SKM-1 (cell line): ENCODE measurements around the gene PSMG1.
"Not testable (repeated sequence)": the region's sequence is repeated elsewhere in the genome, so short reads cannot be mapped to it uniquely, and the experiment has no call there.

Source experiments
- DNase-seq: peaks from one replicate; lab custom pipeline; 2025; ENCODE audit not compliant: unreplicated experiment; lab: John Stamatoyannopoulos, UW

PSMG1 gene

GRCh38 chr21:39157241-39157640, 26.0 kb downstream of the PSMG1 start:
- DNase-seq, result not testable (repeated sequence)

GRCh38 chr21:39156024-39156423, 27.2 kb downstream of the PSMG1 start:
- DNase-seq, result no peak

GRCh38 chr21:39155578-39155977, 27.7 kb downstream of the PSMG1 start:
- no peak for DNase-seq

GRCh38 chr21:39153842-39154241, 29.4 kb downstream of the PSMG1 start:
- no peak for DNase-seq

GRCh38 chr21:39153373-39153772, 29.9 kb downstream of the PSMG1 start:
- DNase-seq, result no peak

GRCh38 chr21:39152271-39152670, 31.0 kb downstream of the PSMG1 start:
- no peak for DNase-seq

- no peak for DNase-seq
These were observed 32.4 kb downstream of the PSMG1 start for GRCh38 chr21:39150877-39151276.

GRCh38 chr21:39150316-39150715, 32.9 kb downstream of the PSMG1 start:
- no peak for DNase-seq

- no peak for DNase-seq
These were observed 33.4 kb downstream of the PSMG1 start for GRCh38 chr21:39149882-39150281.

- no peak for DNase-seq
These were observed 34.3 kb downstream of the PSMG1 start for GRCh38 chr21:39148975-39149374.

GRCh38 chr21:39144191-39144590, 39.1 kb downstream of the PSMG1 start:
- DNase-seq, result no peak

GRCh38 chr21:39142972-39143371, 40.3 kb downstream of the PSMG1 start:
- DNase-seq, result no peak

GRCh38 chr21:39141502-39141901, 41.7 kb downstream of the PSMG1 start:
- no peak for DNase-seq

- no peak for DNase-seq
These were observed 45.7 kb downstream of the PSMG1 start for GRCh38 chr21:39137248-39138178.

GRCh38 chr21:39136711-39137110, 46.5 kb downstream of the PSMG1 start:
- no peak for DNase-seq

GRCh38 chr21:39136138-39136537, 47.1 kb downstream of the PSMG1 start:
- DNase-seq, result peak; percentile 13

GRCh38 chr21:39134288-39134810, 48.9 kb downstream of the PSMG1 start:
- DNase-seq, result no peak

GRCh38 chr21:39132248-39132647, 51.0 kb downstream of the PSMG1 start:
- DNase-seq, result no peak

- no peak for DNase-seq
These were observed 51.5 kb downstream of the PSMG1 start for GRCh38 chr21:39131791-39132190.

GRCh38 chr21:39127506-39127905, 55.7 kb downstream of the PSMG1 start:
- DNase-seq, result no peak

GRCh38 chr21:39126486-39126806, 56.8 kb downstream of the PSMG1 start:
- DNase-seq, result no peak

- DNase-seq, result peak; percentile 55
These were observed 57.3 kb downstream of the PSMG1 start for GRCh38 chr21:39125752-39126485.
